Upper lobe of left lung (tissue), 6 donors: ENCODE results near the gene ASGR1. TPM values are rescaled to one million over a fixed set of nuclear protein-coding genes. Genes with fewer than 3 reads are reported as not detected.

Source experiments
- ATAC-seq, 2 donors: fragments of 200-7000 bp; cut with Tn5 transposase; one replicate each; pipeline ENCODE4 v1.9.1; 2022; ENCODE audit warnings: mild to moderate bottlenecking in 2 of 2, moderate library complexity in 2 of 2; ENCODE audit not compliant: low FRiP score in 2 of 2
- DNase-seq, 2 donors: peaks; one replicate each; pipeline ENCODE4 v3.0.0-alpha.2; 2019 to 2020
- H3K27ac ChIP-seq, 4 donors: fragments of 200-600 bp; sonication (generic); one replicate each; pipeline ENCODE4 v1.5.1; 2016 to 2019
- H3K27me3 ChIP-seq, 4 donors: fragments of 200-600 bp; sonication (generic); one replicate each; pipeline ENCODE4 v1.5.1; 2017 to 2019
- H3K36me3 ChIP-seq, 4 donors: fragments of 200-600 bp; sonication (generic); one replicate each; pipeline ENCODE4 v1.5.1; 2016 to 2019
- H3K4me1 ChIP-seq, 4 donors: fragments of 200-600 bp; sonication (generic); one replicate each; pipeline ENCODE4 v1.5.1; 2018 to 2019
- H3K4me3 ChIP-seq, 4 donors: fragments of 200-600 bp; sonication (generic); one replicate each; pipeline ENCODE4 v1.5.1; 2017 to 2019; ENCODE audit warnings: mild to moderate bottlenecking in 2 of 4, moderate library complexity in 1 of 4
- H3K9me3 ChIP-seq, 4 donors: fragments of 200-600 bp; sonication (generic); one replicate each; pipeline ENCODE4 v1.5.1; 2018 to 2019
- EP300 ChIP-seq, 4 donors: sonication (generic); formaldehyde crosslinking; IDR thresholded peaks; one replicate each; pipeline ENCODE4 v1.5.1; 2017; ENCODE audit warnings: antibody characterized with exemption in 4 of 4, control low read depth in 2 of 4
- POLR2A ChIP-seq, 4 donors: fragments of 450-650 bp; IDR thresholded peaks; one replicate each; pipeline ENCODE4 v1.5.1; 2016 to 2017; ENCODE audit warnings: antibody characterized with exemption in 4 of 4, mild to moderate bottlenecking in 2 of 4
- POLR2AphosphoS5 ChIP-seq, 2 donors: sonication (generic); formaldehyde crosslinking; IDR thresholded peaks; one replicate each; pipeline ENCODE4 v1.5.1; 2017; ENCODE audit warnings: antibody characterized with exemption in 2 of 2
- WGBS, 2 donors: methylation state at CpG; one replicate each; pipeline ENCODE4 v1.1.5; 2017 to 2018; 5-methylcytosine and 5-hydroxymethylcytosine counted together
- total RNA-seq, 6 donors: library from RNA; depleted of rRNA in 4 of 6; stranded (reverse); fragments of >200 nt in 4 of 6; gene quantifications; one replicate each; pipeline versions ENCODE4 v1.1.0 to v1.2.1, GENCODE V29; 2016 to 2021
- TF ChIP-seq, protein P1 (sequence below), 6 experiments: fragments of 450-650 bp in 4 of 6; fragments of 200-600 bp in 2 of 6; sonication (generic) in 2 of 6; IDR thresholded peaks; one replicate each; pipeline ENCODE4 v1.5.1; 2016 to 2019; ENCODE audit warnings: antibody characterized with exemption in 6 of 6
- donor health status: DM: no; HTN: no; CAD: no; lungs with moderate emphysema.
- donor health status: DM: no; HTN: yes; CAD: no; lungs with severe emphysema.

ASGR1 gene
- total RNA-seq, 6 donors from 2014 or later = 1.1 to 11.5 (median 6.8) TPM; not detected in 1

DNA sequence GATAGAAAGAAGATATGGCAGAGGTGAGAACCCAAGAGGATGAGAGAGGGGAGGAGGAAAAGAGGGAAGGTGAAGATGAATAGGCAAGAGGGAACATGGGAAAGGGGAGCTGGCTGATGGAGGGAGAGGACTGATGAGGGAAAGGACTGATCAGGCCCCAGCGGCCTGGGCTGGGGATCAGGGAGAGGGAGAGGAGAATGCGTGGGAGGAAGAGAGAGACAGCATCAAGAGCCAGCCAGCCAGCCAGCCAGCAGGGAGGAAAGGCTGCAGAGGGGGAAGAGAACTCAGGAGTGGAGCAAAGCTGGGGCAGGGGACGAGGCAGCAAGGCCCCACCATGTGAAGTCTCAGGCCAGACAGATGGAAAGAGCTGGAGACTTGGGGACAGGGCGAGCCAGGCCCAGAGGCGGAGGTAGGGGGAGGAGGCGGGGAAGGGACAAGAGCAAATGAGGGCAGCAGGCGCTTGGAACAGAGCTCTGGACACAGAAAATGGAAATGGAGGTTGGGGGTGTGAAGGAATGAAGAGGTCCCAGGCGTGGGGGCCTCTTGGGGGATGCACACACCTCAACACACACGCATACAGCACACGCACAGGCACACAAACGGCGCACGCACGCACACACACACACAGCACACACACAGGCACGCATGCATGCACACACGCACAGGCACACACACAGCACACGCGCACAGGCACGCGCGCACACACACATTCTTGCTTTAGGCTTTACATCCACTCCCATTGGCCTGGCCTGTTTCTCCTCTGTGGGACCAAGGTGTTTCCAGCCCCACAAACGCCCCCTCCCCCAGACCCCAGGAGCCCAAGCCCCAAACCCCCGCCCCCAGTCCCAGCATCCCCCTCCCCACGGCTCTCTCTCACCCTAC, 28.2 kb upstream of the ASGR1 start:
- Histone ChIP-seq H3K9me3 (no peaks in the 10 kb centered on the region), H3K36me3 (peaks cover 3 to 15% (median 11%) of the 10 kb centered on the region in 4 donors), H3K4me3 (no peak overlapping the region), H3K27ac (no peak overlapping the region), H3K27me3 (no peaks in the 10 kb centered on the region), H3K4me1 (peaks cover 10 to 18% (median 13%) of the 10 kb centered on the region in 4 donors)
- 87 to 89% methylated on average over 23 to 24 of the region's 24 CpGs for WGBS, 2 donors
- ATAC-seq (no peak), DNase-seq (no peak)
- TF ChIP-seq, protein P1, sequence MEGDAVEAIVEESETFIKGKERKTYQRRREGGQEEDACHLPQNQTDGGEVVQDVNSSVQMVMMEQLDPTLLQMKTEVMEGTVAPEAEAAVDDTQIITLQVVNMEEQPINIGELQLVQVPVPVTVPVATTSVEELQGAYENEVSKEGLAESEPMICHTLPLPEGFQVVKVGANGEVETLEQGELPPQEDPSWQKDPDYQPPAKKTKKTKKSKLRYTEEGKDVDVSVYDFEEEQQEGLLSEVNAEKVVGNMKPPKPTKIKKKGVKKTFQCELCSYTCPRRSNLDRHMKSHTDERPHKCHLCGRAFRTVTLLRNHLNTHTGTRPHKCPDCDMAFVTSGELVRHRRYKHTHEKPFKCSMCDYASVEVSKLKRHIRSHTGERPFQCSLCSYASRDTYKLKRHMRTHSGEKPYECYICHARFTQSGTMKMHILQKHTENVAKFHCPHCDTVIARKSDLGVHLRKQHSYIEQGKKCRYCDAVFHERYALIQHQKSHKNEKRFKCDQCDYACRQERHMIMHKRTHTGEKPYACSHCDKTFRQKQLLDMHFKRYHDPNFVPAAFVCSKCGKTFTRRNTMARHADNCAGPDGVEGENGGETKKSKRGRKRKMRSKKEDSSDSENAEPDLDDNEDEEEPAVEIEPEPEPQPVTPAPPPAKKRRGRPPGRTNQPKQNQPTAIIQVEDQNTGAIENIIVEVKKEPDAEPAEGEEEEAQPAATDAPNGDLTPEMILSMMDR (IDR thresholded peaks at IDR 0.05) = no peak
- TF ChIP-seq POLR2AphosphoS5 (IDR thresholded peaks at IDR 0.05) (no peak), POLR2A (IDR thresholded peaks at IDR 0.05) (no peak), EP300 (IDR thresholded peaks at IDR 0.05) (no peak)

DNA sequence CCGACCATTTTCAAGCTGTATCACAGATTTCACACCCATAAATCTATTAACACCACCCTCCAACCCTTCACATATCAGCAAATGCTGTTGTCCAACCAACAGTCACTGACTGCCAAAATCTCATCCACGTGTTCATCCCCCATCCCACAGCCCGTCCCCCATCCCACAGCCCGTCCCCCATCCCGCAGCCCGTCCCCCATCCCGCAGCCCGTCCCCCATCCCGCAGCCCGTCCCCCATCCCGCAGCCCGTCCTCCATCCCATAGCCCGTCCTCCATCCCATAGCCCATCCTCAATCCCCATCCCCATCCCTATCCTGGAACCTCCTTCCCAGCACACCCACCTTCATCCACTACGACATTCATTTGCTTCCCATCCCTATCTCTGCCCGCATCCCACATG, 26.4 kb upstream of the ASGR1 start:
- Histone ChIP-seq H3K27me3 (no peaks in the 10 kb centered on the region), H3K27ac (peak overlapping the region in 3 of 4 donors; percentile 35 to 67 (median 50)), H3K36me3 (peaks cover 3 to 30% (median 16%) of the 10 kb centered on the region in 4 donors), H3K4me1 (peaks cover 10 to 18% (median 13%) of the 10 kb centered on the region in 4 donors), H3K9me3 (no peaks in the 10 kb centered on the region), H3K4me3 (peak overlapping the region in 3 of 4 donors; percentile 45 to 52 (median 50))
- ATAC-seq = no peak
- no peak for DNase-seq
- 50 to 69% methylated on average over 14 to 15 of the region's 15 CpGs for WGBS, 2 donors
- TF ChIP-seq, protein P1 (IDR thresholded peaks at IDR 0.05) = no peak
- no peak for TF ChIP-seq POLR2A (IDR thresholded peaks at IDR 0.05)
- TF ChIP-seq EP300 (IDR thresholded peaks at IDR 0.05) = no peak
- TF ChIP-seq POLR2AphosphoS5 (IDR thresholded peaks at IDR 0.05) = no peak

DNA sequence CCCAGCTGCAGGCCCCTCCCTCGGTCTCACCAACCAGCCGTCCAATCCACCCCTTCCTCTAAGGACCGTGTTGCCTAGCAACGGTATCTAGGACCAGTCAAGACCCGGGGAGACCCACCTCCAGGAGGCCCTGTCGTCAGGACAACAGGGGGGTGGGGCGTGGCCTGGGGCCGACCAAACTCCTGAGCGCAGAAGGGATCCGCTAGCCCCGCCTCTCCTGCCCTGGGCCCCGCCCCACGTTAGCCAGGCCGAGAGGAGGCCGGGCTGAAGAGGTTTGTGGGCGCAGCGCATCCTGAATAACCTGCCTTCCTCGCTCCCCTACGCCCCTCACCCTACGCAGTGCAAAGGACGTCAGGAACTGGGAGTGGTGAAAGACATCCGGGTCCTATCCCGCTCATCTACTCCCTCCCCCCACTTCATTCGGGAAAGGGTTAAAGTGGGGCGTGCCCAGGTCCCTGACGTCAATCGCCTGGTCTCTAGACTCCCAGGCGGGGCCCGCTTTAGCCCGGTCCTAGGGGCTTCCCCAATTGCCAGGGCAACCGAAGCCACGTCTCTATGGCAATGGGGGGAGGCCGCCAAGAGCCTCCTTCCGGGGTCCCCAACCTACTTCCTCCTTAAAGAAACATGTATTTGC, 25.8 kb upstream of the ASGR1 start:
- no peaks in the 10 kb centered on the region for H3K9me3 ChIP-seq
- peak overlapping the region; percentile 2 to 67 (median 42) for H3K27ac ChIP-seq
- peaks cover 10 to 18% (median 13%) of the 10 kb centered on the region in 4 donors for H3K4me1 ChIP-seq
- ATAC-seq (peak; percentile 90 to 93), DNase-seq (peak; percentile 87 to 96)
- 0 to 2% methylated on average over 12 to 31 of the region's 34 CpGs for WGBS, 2 donors
- no peaks in the 10 kb centered on the region for H3K27me3 ChIP-seq
- H3K4me3 ChIP-seq = peak overlapping the region; percentile 19 to 52 (median 48)
- peak in 1 of 4 donors; percentile 31 for TF ChIP-seq POLR2A (IDR thresholded peaks at IDR 0.05)
- TF ChIP-seq, protein P1 (IDR thresholded peaks at IDR 0.05) = no peak
- peak in 1 of 2 donors; percentile 48 for TF ChIP-seq POLR2AphosphoS5 (IDR thresholded peaks at IDR 0.05)
- peaks cover 3 to 30% (median 16%) of the 10 kb centered on the region in 4 donors for H3K36me3 ChIP-seq

DNA sequence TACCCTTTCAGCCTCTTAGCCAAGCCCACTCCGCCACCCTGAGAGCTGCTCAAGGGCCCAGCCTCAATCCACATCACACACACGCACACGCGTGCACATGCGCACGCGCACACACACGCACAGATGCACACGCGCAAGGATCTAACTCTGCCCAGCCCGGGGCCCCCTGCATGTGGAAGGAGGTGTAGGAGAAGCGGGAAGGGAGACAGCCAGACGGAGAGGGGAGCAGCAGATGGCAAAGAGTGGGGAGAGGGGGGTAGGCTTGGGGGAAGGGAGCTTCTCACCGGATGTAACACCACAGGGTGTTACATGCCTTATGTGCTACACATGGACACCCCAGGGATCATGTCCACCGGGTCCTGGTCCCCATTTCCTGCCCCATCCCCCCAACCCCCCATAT, 25.2 kb upstream of the ASGR1 start:
- ATAC-seq = peak in 1 of 2 donors; percentile 5
- WGBS, 2 donors = 79 to 84% methylated on average over 15 of the region's 15 CpGs
- H3K36me3 ChIP-seq = peaks cover 3 to 34% (median 16%) of the 10 kb centered on the region in 4 donors
- DNase-seq = no peak
- H3K27ac ChIP-seq = peak overlapping the region in 3 of 4 donors; percentile 35 to 67 (median 50)
- no peaks in the 10 kb centered on the region for H3K27me3 ChIP-seq
- no peak for TF ChIP-seq POLR2A (IDR thresholded peaks at IDR 0.05)
- no peak for TF ChIP-seq EP300 (IDR thresholded peaks at IDR 0.05)
- TF ChIP-seq, protein P1 (IDR thresholded peaks at IDR 0.05) = no peak
- no peak for TF ChIP-seq POLR2AphosphoS5 (IDR thresholded peaks at IDR 0.05)
- H3K9me3 ChIP-seq = no peaks in the 10 kb centered on the region
- peaks cover 10 to 18% (median 13%) of the 10 kb centered on the region in 4 donors for H3K4me1 ChIP-seq
- H3K4me3 ChIP-seq = peak overlapping the region in 3 of 4 donors; percentile 45 to 52 (median 50)
